CD4-positive, alpha-beta T cell treated with Interleukin-2 at 100 ng/mL for 4 hours (primary cell): ENCODE measurements around the gene LARP7.
"Not testable (repeated sequence)": the region's sequence is repeated elsewhere in the genome, so short reads cannot be mapped to it uniquely, and the experiment has no call there.

Experiments used
- DNase-seq: peaks from one replicate; pipeline ENCODE4 v3.0.0-alpha.2; 2020; ENCODE audit warnings: low spot score

Gene LARP7

GRCh38 chr4:112650332-112650731 lies 13.4 kb downstream of the LARP7 start:
- DNase-seq: no peak

DNA sequence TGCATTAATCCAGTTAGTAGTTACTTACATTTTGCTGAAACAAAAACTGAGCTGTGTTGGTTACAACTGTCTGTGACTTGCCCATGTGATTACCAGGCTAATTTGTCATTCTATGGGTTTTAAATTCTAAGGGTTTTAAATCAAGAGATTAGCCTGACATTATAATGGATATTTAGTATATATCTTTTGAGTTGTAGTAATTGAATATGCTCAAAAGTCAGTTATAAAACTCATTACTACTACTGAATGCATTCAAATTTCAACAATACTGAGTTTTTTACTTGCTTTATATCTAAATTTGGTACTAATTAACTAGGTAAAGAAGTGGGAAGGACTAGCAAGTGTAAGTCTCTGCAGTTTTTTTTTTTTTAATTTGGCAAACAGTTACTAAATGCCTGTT lies 14.7 kb downstream of the LARP7 start:
- no peak for DNase-seq

- DNase-seq: no peak
Observed at GRCh38 chr4:112652216-112652615, 15.3 kb downstream of the LARP7 start.

- DNase-seq: no peak
Observed at GRCh38 chr4:112655270-112655669, 18.3 kb downstream of the LARP7 start.

- DNase-seq: not testable (repeated sequence)
Observed at GRCh38 chr4:112656115-112656514, 19.2 kb downstream of the LARP7 start.

DNA sequence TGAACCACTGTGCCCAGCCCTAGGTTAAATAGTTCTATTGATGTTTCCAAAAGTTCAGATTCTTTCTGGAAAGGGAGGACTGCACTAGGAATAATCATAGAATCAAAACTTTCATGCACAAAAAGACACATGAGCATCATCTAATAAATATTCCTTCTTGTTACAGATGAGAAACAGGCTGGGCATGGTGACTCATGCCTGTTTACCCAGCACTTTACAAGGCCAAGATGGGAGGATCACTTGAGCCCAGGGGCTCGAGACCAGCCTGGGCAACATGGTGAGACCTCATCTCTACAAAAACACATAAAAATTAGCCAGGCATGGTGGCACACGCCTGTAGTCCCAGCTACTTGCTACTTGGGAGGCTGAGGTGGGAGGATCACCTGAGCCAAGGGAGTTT lies 27.7 kb downstream of the LARP7 start:
- no peak for DNase-seq

- DNase-seq: no peak
Observed at GRCh38 chr4:112668131-112668530, 31.2 kb downstream of the LARP7 start.

DNA sequence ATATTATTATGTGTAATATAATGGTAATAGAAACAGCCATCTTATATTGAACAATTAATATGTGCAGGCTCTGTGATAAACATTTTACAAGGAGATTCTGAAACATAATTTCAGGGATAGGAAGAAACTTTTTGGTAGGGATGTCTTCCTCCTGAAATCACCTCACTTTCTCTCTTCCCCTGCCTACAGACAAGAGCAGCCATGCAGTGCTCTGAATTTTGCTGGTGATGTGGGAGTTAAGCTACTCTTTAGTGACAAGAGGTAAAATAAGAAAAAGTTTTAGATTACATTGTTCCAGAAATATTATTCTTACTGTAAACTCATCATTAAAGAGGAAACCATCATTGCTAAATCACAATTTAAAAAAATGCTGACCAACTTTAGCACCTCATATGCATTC lies 36.1 kb downstream of the LARP7 start:
- DNase-seq: no peak

DNA sequence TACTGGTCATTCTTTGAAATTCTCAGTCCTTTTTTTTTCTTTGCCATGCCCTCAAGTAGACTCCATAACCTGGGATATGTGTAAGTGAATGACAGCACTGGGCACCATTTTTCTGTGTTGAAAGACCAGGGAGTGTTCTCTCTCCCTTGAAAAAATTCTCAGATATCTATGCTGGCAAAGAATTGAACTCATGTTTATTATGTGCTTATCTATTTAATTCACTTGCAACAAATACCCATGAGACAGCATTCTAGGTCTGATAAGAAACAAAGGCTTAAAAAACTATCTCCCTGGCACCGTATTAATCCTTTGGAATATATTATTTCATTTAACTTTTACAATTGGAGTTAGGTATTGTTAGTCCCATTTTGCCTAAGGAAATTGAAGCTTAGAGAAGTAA lies 36.7 kb downstream of the LARP7 start:
- DNase-seq: no peak

- no peak for DNase-seq
Observed at GRCh38 chr4:112674376-112674775, 37.4 kb downstream of the LARP7 start.

GRCh38 chr4:112677519-112678091 lies 40.7 kb downstream of the LARP7 start:
- no peak for DNase-seq

- no peak for DNase-seq
Observed at GRCh38 chr4:112680996-112681395, 44.1 kb downstream of the LARP7 start.

DNA sequence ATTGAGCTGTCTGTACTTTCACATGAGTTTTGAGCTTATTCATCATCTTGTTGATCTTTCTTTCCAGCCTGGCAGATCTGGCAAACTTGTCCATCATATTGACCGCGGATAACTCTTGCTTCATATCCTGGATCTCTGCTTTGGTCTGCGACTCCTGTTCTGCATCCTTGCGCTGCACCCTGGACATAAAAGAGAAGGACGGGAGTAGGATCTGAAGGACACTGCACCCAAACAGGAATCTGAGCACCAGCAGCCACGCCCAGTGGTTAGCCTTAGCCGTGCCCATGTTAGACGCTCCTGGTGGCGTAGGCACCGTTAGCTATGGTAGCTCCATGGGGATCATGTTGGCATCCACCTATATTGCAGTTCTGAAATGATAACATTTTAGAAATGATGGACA lies 56.6 kb downstream of the LARP7 start:
- DNase-seq: no peak

DNA sequence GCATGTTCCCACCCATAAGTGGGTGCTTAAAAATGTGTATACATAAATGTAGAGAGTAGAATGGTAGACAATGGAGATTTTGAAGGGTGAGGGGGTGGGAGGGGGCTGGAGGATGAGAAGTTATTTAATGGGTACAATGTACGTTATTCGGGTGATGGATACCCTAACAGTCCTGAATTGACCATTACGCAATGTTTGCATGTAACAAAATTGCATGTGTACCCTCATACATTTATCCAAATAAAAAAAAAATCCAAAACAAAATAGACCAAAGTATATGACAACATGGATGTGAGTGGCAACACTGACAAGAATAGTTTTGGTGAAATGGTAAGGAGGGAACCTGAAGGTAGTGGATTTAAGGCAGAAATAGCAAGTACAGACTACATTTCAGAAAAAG lies 63.7 kb downstream of the LARP7 start:
- DNase-seq: no peak

DNA sequence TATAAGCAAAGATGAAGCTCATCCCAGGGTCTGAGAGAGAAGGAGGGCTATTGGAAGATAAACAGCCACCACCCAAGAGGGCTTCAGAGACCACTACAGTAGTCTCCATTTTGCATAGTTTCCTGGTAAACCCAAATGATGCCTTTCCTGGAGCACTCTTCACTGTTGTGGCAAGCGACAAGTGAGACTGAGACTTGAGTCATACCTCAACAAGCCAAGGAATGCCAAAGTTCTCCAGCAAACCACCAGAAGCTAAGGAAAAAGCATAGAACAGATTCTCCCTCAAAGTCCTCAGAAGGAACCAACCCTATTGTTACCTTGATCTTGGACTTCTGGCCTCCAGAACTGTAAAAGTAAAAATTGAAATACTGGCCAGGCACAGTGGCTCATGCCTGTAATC lies 65.9 kb downstream of the LARP7 start:
- DNase-seq: no peak

GRCh38 chr4:112704322-112704721 lies 67.4 kb downstream of the LARP7 start:
- no peak for DNase-seq

DNA sequence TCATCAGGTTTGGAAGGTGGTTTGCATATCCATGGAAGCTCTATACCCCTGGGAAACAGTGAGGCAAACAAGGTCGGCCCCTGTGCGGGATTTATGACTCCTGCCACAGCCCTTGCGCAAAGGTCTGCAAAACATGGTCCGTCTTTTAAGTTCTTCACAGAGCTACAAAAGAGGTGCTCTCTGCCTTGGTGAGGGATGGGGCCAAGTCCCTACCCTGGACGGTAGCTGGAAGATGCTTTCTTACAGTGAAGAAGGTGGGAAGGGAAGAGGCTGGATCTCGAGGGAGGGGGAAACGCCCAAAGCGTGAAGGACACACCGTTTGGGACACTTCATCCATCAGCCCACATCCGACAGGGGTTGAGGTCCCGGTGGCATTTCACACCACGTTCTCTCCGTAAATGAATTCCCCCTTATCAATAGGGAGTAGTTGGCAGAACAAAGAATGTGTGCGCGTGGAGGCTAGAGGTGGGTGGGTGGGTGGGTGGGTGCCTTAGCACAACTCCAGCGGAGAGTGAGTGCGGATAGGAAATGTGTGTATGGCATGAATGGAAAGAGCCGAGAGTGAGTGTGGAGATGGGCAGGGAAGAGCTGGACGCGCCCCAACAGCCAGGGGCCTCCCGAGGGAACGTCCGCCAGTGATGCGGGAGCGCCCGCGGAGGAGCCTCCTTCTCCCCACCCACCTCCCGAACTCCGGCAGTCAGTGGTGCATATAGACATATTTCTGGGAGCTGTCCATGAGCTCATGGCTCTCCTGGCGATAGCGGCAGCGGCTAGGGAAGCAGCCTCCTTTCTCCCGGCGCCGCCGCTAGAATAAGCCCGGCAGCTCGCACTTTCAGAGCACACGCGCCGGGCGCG lies 68.3 kb downstream of the LARP7 start:
- DNase-seq: no peak

GRCh38 chr4:112705891-112706839 lies 69.2 kb downstream of the LARP7 start:
- DNase-seq: peak; percentile 2

DNA sequence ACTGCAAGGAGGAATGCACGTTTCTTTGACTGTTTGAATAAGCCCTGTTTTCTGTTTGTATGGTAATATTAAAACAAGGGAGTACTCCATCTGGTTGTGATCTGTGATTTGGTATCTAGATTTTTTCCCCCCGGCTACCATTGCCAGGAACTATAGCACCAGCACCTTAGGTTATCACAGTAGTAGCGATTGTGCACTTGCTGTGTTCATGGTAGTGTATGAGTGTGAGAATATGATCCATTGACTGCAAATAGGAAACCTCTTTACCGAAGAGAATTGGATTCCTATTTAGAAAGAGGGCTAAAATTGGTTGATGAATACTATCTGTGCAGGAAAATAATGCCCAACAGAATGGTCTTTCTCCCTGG lies 69.9 kb downstream of the LARP7 start:
- no peak for DNase-seq
